Vagina (tissue), 2 donors: Measurements from ENCODE around the gene PA2G4. TPM values are rescaled to one million over a fixed set of nuclear protein-coding genes. Genes with fewer than 3 reads are reported as not detected.
A peak's percentile ranks its signal among the peaks of the same experiment; 100 is the strongest.

Experiments used
- DNase-seq, 2 donors: peaks; one replicate each; pipeline ENCODE4 v3.0.0-alpha.2; 2017; ENCODE audit errors: extremely low spot score in 2 of 2
- H3K27ac ChIP-seq: fragments of 200-600 bp; sonication (generic); one replicate; pipeline ENCODE4 v1.5.1; 2019
- H3K27me3 ChIP-seq: fragments of 200-600 bp; sonication (generic); one replicate; pipeline ENCODE4 v1.5.1; 2019
- H3K36me3 ChIP-seq, 2 donors: fragments of 200-600 bp; sonication (generic); one replicate each; pipeline ENCODE4 v1.5.1; 2017 to 2019
- H3K4me1 ChIP-seq: fragments of 200-600 bp; sonication (generic); one replicate; pipeline ENCODE4 v1.5.1; 2019
- H3K4me3 ChIP-seq, 2 donors: fragments of 200-600 bp; sonication (generic); 1 replicate in 1 of 2; 2 replicates in 1 of 2; pipeline ENCODE4 v1.5.1; 2016 to 2019
- H3K9me3 ChIP-seq: fragments of 200-600 bp; sonication (generic); one replicate; pipeline ENCODE4 v1.5.1; 2019
- POLR2A ChIP-seq, 2 donors: fragments of 450-650 bp; IDR thresholded peaks; one replicate each; pipeline ENCODE4 v1.6.1; 2017; ENCODE audit warnings: antibody characterized with exemption in 2 of 2, mild to moderate bottlenecking in 2 of 2, moderate library complexity in 2 of 2
- POLR2AphosphoS5 ChIP-seq, 2 donors: sonication (generic); formaldehyde crosslinking; IDR thresholded peaks; one replicate each; pipeline ENCODE4 v1.9.0; 2017; ENCODE audit warnings: antibody characterized with exemption in 2 of 2, mild to moderate bottlenecking in 2 of 2, low read depth in 1 of 2; ENCODE audit not compliant: insufficient read depth in 1 of 2
- intact Hi-C: fragments of 100-400 bp; cut with DNase I; formaldehyde crosslinking; loops from one replicate; pipeline ENCODE4 v1.15.1; 2023
- total RNA-seq: library from RNA; depleted of rRNA; stranded (reverse); fragments of >200 nt; gene quantifications from one replicate; pipeline ENCODE4 v1.2.3, GENCODE V29; 2016
- TF ChIP-seq, protein P1 (sequence below), 3 experiments: fragments of 450-650 bp in 2 of 3; fragments of 200-600 bp in 1 of 3; sonication (generic) in 1 of 3; IDR thresholded peaks; one replicate each; pipeline ENCODE4 v1.5.1; 2017 to 2019; ENCODE audit warnings: antibody characterized with exemption in 3 of 3, mild to moderate bottlenecking in 2 of 3, moderate library complexity in 2 of 3

PA2G4 gene
- total RNA-seq, 1 donor from 2014 or later, result 116 TPM

- peak overlapping the region; percentile 93 to 97 for H3K4me3 ChIP-seq
- peaks cover 35% of the 10 kb centered on the region for H3K4me1 ChIP-seq
- H3K36me3 ChIP-seq, result peaks cover 3 to 62% of the 10 kb centered on the region in 2 donors
- peak overlapping the region; percentile 99 for H3K27ac ChIP-seq
- intact Hi-C loops, result loop anchor here (5.0 kb wide), 1 partner anchor 39 kb away; no protein-coding TSS in a partner anchor
- no peaks in the 10 kb centered on the region for H3K27me3 ChIP-seq
- TF ChIP-seq, protein P1, sequence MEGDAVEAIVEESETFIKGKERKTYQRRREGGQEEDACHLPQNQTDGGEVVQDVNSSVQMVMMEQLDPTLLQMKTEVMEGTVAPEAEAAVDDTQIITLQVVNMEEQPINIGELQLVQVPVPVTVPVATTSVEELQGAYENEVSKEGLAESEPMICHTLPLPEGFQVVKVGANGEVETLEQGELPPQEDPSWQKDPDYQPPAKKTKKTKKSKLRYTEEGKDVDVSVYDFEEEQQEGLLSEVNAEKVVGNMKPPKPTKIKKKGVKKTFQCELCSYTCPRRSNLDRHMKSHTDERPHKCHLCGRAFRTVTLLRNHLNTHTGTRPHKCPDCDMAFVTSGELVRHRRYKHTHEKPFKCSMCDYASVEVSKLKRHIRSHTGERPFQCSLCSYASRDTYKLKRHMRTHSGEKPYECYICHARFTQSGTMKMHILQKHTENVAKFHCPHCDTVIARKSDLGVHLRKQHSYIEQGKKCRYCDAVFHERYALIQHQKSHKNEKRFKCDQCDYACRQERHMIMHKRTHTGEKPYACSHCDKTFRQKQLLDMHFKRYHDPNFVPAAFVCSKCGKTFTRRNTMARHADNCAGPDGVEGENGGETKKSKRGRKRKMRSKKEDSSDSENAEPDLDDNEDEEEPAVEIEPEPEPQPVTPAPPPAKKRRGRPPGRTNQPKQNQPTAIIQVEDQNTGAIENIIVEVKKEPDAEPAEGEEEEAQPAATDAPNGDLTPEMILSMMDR (IDR thresholded peaks at IDR 0.05), result no peak
- TF ChIP-seq POLR2AphosphoS5 (IDR thresholded peaks at IDR 0.05; ENCODE audit: insufficient read depth in 1 of 2, low read depth in 1 of 2), result no peak
- TF ChIP-seq POLR2A (IDR thresholded peaks at IDR 0.05), result no peak
- no peak for DNase-seq
- no peaks in the 10 kb centered on the region for H3K9me3 ChIP-seq
These were observed 56.7 kb downstream of the PA2G4 start for GRCh38 chr12:56160894-56161689.

- intact Hi-C loops, result loop anchor here (5.0 kb wide), 1 partner anchor 40 kb away; no protein-coding TSS in a partner anchor
These were observed 57.5 kb downstream of the PA2G4 start for GRCh38 chr12:56161690-56162351.

GRCh38 chr12:56162468-56163290, 58.3 kb downstream of the PA2G4 start:
- Histone ChIP-seq H3K4me3 (no peak overlapping the region), H3K27me3 (no peaks in the 10 kb centered on the region), H3K4me1 (peaks cover 27% of the 10 kb centered on the region), H3K27ac (no peak overlapping the region), H3K9me3 (no peaks in the 10 kb centered on the region), H3K36me3 (peaks cover 3 to 68% of the 10 kb centered on the region in 2 donors)
- TF ChIP-seq POLR2A (IDR thresholded peaks at IDR 0.05) (no peak), POLR2AphosphoS5 (IDR thresholded peaks at IDR 0.05; ENCODE audit: insufficient read depth in 1 of 2, low read depth in 1 of 2) (peak in 1 of 2 donors; percentile 29)
- no peak for DNase-seq
- intact Hi-C loops, result loop anchor here (5.0 kb wide), 1 partner anchor 40 kb away; no protein-coding TSS in a partner anchor

More at GRCh38 chr12:56161690-56162351, 57.5 kb downstream of the PA2G4 start:
- Histone ChIP-seq H3K9me3 (no peaks in the 10 kb centered on the region), H3K27ac (peak overlapping the region; percentile 99), H3K4me1 (peaks cover 30% of the 10 kb centered on the region), H3K36me3 (peaks cover 3 to 63% of the 10 kb centered on the region in 2 donors), H3K4me3 (peak overlapping the region in 1 of 2 donors; percentile 97), H3K27me3 (no peaks in the 10 kb centered on the region)
- TF ChIP-seq, protein P1 (IDR thresholded peaks at IDR 0.05), result no peak
- no peak for TF ChIP-seq POLR2A (IDR thresholded peaks at IDR 0.05)
- no peak for TF ChIP-seq POLR2AphosphoS5 (IDR thresholded peaks at IDR 0.05; ENCODE audit: insufficient read depth in 1 of 2, low read depth in 1 of 2)
- DNase-seq, result no peak

Other genes with a start within 250 kb of the PA2G4 start
- 25.8 TPM for gene PYM1, start 176.7 kb upstream of the PA2G4 start, total RNA-seq
- 140 TPM for gene DGKA, start 173.4 kb upstream of the PA2G4 start, total RNA-seq
- 1.2 TPM for gene PMEL, start 138.5 kb upstream of the PA2G4 start, total RNA-seq
- 26.0 TPM for gene CDK2, start 137.7 kb upstream of the PA2G4 start, total RNA-seq
- 80.5 TPM for gene RAB5B, start 130.5 kb upstream of the PA2G4 start, total RNA-seq
- 15.5 TPM for gene SUOX, start 107.3 kb upstream of the PA2G4 start, total RNA-seq
- 4.4 TPM for gene IKZF4, start 83.5 kb upstream of the PA2G4 start, total RNA-seq
- gene RPS26, start 62.6 kb upstream of the PA2G4 start, total RNA-seq, result 597 TPM
- gene ERBB3, start 24.4 kb upstream of the PA2G4 start, total RNA-seq, result 53.8 TPM
- gene RPL41, start 12.1 kb downstream of the PA2G4 start, total RNA-seq, result 2,458 TPM
- gene ZC3H10, start 13.7 kb downstream of the PA2G4 start, total RNA-seq, result 2.0 TPM
- 140 TPM for gene ESYT1, start 23.7 kb downstream of the PA2G4 start, total RNA-seq
- gene MYL6B, start 48.0 kb downstream of the PA2G4 start, total RNA-seq, result 40.8 TPM
- gene MYL6, start 53.8 kb downstream of the PA2G4 start, total RNA-seq, result 2,285 TPM
- 95.3 TPM for gene SMARCC2, start 84.9 kb downstream of the PA2G4 start, total RNA-seq
- 79.6 TPM for gene RNF41, start 117.4 kb downstream of the PA2G4 start, total RNA-seq
- gene NABP2, start 119.8 kb downstream of the PA2G4 start, total RNA-seq, result 20.4 TPM
- not detected for gene SLC39A5, start 125.5 kb downstream of the PA2G4 start, total RNA-seq
- gene ANKRD52, start 153.8 kb downstream of the PA2G4 start, total RNA-seq, result 22.6 TPM
- gene COQ10A, start 162.4 kb downstream of the PA2G4 start, total RNA-seq, result 10.1 TPM
- gene CS, start 195.8 kb downstream of the PA2G4 start, total RNA-seq, result 140 TPM
- gene CNPY2, start 211.4 kb downstream of the PA2G4 start, total RNA-seq, result 65.6 TPM
- gene PAN2, start 229.4 kb downstream of the PA2G4 start, total RNA-seq, result 37.6 TPM
- gene IL23A, start 234.3 kb downstream of the PA2G4 start, total RNA-seq, result not detected